ENCODE measurements around the gene PCDHGB6.

GRCh38 chr5:141422742-141423291 is 15.0 kb downstream of the PCDHGB6 start:
- no peak for TF ChIP-seq ZBTB21 (tag by site-specific recombination; IDR thresholded peaks at IDR 0.05)
- TF ChIP-seq, protein P1, sequence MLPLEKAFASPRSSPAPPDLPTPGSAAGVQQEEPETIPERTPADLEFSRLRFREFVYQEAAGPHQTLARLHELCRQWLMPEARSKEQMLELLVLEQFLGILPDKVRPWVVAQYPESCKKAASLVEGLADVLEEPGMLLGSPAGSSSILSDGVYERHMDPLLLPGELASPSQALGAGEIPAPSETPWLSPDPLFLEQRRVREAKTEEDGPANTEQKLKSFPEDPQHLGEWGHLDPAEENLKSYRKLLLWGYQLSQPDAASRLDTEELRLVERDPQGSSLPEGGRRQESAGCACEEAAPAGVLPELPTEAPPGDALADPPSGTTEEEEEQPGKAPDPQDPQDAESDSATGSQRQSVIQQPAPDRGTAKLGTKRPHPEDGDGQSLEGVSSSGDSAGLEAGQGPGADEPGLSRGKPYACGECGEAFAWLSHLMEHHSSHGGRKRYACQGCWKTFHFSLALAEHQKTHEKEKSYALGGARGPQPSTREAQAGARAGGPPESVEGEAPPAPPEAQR (tag by site-specific recombination; IDR thresholded peaks at IDR 0.05) = no peak
- no peak for TF ChIP-seq OVOL3 (tag by site-specific recombination; IDR thresholded peaks at IDR 0.05)
- TF ChIP-seq CTCF (tag by site-specific recombination; IDR thresholded peaks at IDR 0.05) = no peak
- TF ChIP-seq SALL2 (tag by site-specific recombination; IDR thresholded peaks at IDR 0.05; ENCODE audit: borderline replicate concordance) = no peak
- no peak for TF ChIP-seq ZNF157 (tag by site-specific recombination; IDR thresholded peaks at IDR 0.05)
- no peak for TF ChIP-seq ZNF76 (tag by site-specific recombination; IDR thresholded peaks at IDR 0.05; ENCODE audit: borderline replicate concordance, low read depth)
- no peak for TF ChIP-seq ZNF404 (tag by site-specific recombination; IDR thresholded peaks at IDR 0.05)
- TF ChIP-seq REST (tag by site-specific recombination; IDR thresholded peaks at IDR 0.05) = 0 out of 2 replicates have a peak, but pooled peaks have one; percentile 50
- TF ChIP-seq ZSCAN23 (tag by site-specific recombination; IDR thresholded peaks at IDR 0.05) = no peak
- no peak for TF ChIP-seq TCF7L2 (IDR thresholded peaks at IDR 0.05; ENCODE audit: borderline replicate concordance, low read depth, low read length)
- TF ChIP-seq HOXC10 (CRISPR knock-in tag; IDR thresholded peaks at IDR 0.05) = no peak
- TF ChIP-seq ZNF670 (tag by site-specific recombination; IDR thresholded peaks at IDR 0.05; ENCODE audit: low read depth) = no peak
